SK-N-SH (cell line): ENCODE measurements around the gene CPNE7.

Source experiments
- EP300 ChIP-seq, 2 experiments: IDR thresholded peaks; 2 replicates each; pipeline versions ENCODE4 v1.4.0 to v1.6.1; 2012; ENCODE audit warnings: borderline replicate concordance in 1 of 2, low read depth in 1 of 2, low read length in 1 of 2
- NRF1 ChIP-seq: IDR thresholded peaks from 2 replicates; pipeline ENCODE4 v1.6.1; 2012; ENCODE audit warnings: low read depth, mild to moderate bottlenecking, low read length
- POLR2AphosphoS5 ChIP-seq: IDR thresholded peaks from 2 replicates; pipeline ENCODE4 v1.6.1; 2012; ENCODE audit warnings: low read depth, low read length
- RCOR1 ChIP-seq: fragments of 150-350 bp; IDR thresholded peaks from 2 replicates; pipeline ENCODE4 v1.6.1; 2017; ENCODE audit warnings: antibody characterized with exemption, low read length
- SMC3 ChIP-seq: IDR thresholded peaks from 2 replicates; pipeline ENCODE4 v1.6.1; 2012; ENCODE audit warnings: low read depth, low read length, improper control_type of control experiment
- TAF1 ChIP-seq: IDR thresholded peaks from 2 replicates; pipeline ENCODE4 v1.6.1; 2012; ENCODE audit warnings: low read depth, mild to moderate bottlenecking, low read length, moderate library complexity, borderline replicate concordance
- TEAD4 ChIP-seq: IDR thresholded peaks from 2 replicates; pipeline ENCODE4 v1.4.0; 2012; ENCODE audit warnings: mild to moderate bottlenecking, borderline replicate concordance; ENCODE audit not compliant: insufficient read depth
- TF ChIP-seq, protein P1 (sequence below): fragments of 200-600 bp; sonication (generic); IDR thresholded peaks from 2 replicates; pipeline ENCODE4 v1.6.1; 2017; ENCODE audit warnings: antibody characterized with exemption, mild to moderate bottlenecking, moderate library complexity

DNA sequence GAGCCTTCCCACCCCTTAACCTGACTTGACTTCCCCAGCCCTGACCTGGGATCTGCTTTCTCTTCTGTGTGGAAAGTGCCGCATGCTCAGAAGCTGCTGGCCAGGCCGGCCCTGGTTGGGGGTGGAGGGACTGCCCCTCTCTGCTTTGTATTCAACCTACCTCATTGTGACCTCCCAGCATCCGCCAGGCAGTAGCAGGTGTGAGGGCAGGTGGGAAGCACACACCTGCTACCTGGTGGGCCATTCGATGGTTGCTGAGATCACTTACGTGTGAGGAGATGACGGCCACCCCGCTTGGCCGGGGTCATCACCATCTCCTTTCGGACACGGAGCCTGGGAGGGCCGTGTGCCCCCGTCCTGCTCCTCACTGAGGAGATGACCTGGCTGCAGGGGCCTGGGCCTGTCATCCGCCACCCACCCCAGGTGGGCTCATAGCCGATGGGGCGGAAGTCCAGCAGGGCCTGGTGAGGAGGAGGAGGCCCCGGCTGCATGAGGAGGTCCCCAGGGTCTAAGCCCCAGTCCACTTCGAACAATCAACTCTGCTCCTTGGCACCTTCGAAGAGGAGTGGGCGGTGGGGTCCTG lies 7.1 kb downstream of the CPNE7 start:
- TF ChIP-seq TEAD4 (no peak), NRF1 (no peak), EP300 (IDR thresholded peaks at IDR 0.05; ENCODE audit: borderline replicate concordance in 1 of 2, low read depth in 1 of 2, low read length in 1 of 2) (no peak), TAF1 (no peak), POLR2AphosphoS5 (no peak), SMC3 (no peak), RCOR1 (no peak)
- TF ChIP-seq, protein P1, sequence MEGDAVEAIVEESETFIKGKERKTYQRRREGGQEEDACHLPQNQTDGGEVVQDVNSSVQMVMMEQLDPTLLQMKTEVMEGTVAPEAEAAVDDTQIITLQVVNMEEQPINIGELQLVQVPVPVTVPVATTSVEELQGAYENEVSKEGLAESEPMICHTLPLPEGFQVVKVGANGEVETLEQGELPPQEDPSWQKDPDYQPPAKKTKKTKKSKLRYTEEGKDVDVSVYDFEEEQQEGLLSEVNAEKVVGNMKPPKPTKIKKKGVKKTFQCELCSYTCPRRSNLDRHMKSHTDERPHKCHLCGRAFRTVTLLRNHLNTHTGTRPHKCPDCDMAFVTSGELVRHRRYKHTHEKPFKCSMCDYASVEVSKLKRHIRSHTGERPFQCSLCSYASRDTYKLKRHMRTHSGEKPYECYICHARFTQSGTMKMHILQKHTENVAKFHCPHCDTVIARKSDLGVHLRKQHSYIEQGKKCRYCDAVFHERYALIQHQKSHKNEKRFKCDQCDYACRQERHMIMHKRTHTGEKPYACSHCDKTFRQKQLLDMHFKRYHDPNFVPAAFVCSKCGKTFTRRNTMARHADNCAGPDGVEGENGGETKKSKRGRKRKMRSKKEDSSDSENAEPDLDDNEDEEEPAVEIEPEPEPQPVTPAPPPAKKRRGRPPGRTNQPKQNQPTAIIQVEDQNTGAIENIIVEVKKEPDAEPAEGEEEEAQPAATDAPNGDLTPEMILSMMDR: no peak
